Osteocyte (in vitro differentiated cells): ENCODE data around the gene PRKN. TPM values are rescaled to one million over a fixed set of nuclear protein-coding genes. Genes with fewer than 3 reads are reported as not detected.

Experiments
- DNase-seq: peaks from one replicate; pipeline ENCODE4 v3.0.0; 2021; ENCODE audit warnings: mixed read lengths; ENCODE audit not compliant: unreplicated experiment; ENCODE audit errors: extremely low spot score
- H3K27ac Mint-ChIP-seq: one replicate; pipeline ENCODE4 v1.8.0; 2021; ENCODE audit warnings: mild to moderate bottlenecking, mixed read lengths; ENCODE audit not compliant: unreplicated experiment
- H3K27me3 Mint-ChIP-seq: one replicate; pipeline ENCODE4 v1.8.0; 2021; ENCODE audit warnings: mixed read lengths; ENCODE audit not compliant: unreplicated experiment
- H3K36me3 Mint-ChIP-seq: one replicate; pipeline ENCODE4 v1.8.0; 2021; ENCODE audit warnings: mixed read lengths; ENCODE audit not compliant: unreplicated experiment
- H3K4me1 Mint-ChIP-seq: one replicate; pipeline ENCODE4 v1.8.0; 2021; ENCODE audit warnings: mixed read lengths; ENCODE audit not compliant: unreplicated experiment
- H3K4me3 Mint-ChIP-seq: one replicate; pipeline ENCODE4 v1.8.0; 2021; ENCODE audit warnings: mild to moderate bottlenecking, moderate library complexity, mixed read lengths; ENCODE audit not compliant: unreplicated experiment
- H3K9me3 Mint-ChIP-seq: one replicate; pipeline ENCODE4 v1.8.0; 2021; ENCODE audit warnings: mixed read lengths; ENCODE audit not compliant: unreplicated experiment
- total RNA-seq: library from RNA; stranded (reverse); gene quantifications from 2 replicates; pipeline ENCODE4 v1.2.1, GENCODE V29; 2021
- TF ChIP-seq, protein P1 (sequence below): fragments of 200-600 bp; sonication (generic); IDR thresholded peaks from 2 replicates; pipeline ENCODE4 v1.5.0; 2021; ENCODE audit warnings: antibody characterized with exemption, mild to moderate bottlenecking, moderate library complexity

Gene PRKN
- total RNA-seq, 1 donor from 2014 or later: 13.4 TPM

DNA sequence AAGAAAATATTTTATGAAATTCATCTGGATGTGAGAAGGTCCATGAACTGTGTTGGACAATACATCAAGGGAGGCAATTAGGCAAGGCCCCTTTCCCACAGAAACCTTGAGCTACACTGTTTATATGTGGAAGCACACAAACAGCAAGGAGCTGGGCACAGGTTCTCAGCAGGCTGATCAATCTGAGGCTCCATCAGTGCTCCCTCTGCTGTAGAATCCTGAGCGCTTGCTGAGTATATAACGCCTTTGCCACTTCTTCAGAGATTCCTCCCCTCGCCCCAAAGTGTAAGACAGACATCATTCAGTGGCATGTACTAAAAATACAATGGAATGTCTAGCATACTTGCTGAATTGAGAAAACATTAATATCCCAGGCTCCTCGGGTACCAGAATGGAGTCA, 146.9 kb downstream of the PRKN start:
- DNase-seq: no peak
- H3K27me3 Mint-ChIP-seq: no peaks in the 10 kb centered on the region
- no peaks in the 10 kb centered on the region for H3K9me3 Mint-ChIP-seq
- peaks cover 30% of the 10 kb centered on the region for H3K4me1 Mint-ChIP-seq
- no peak overlapping the region for H3K27ac Mint-ChIP-seq
- no peaks in the 10 kb centered on the region for H3K36me3 Mint-ChIP-seq
- TF ChIP-seq, protein P1, sequence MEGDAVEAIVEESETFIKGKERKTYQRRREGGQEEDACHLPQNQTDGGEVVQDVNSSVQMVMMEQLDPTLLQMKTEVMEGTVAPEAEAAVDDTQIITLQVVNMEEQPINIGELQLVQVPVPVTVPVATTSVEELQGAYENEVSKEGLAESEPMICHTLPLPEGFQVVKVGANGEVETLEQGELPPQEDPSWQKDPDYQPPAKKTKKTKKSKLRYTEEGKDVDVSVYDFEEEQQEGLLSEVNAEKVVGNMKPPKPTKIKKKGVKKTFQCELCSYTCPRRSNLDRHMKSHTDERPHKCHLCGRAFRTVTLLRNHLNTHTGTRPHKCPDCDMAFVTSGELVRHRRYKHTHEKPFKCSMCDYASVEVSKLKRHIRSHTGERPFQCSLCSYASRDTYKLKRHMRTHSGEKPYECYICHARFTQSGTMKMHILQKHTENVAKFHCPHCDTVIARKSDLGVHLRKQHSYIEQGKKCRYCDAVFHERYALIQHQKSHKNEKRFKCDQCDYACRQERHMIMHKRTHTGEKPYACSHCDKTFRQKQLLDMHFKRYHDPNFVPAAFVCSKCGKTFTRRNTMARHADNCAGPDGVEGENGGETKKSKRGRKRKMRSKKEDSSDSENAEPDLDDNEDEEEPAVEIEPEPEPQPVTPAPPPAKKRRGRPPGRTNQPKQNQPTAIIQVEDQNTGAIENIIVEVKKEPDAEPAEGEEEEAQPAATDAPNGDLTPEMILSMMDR: no peak
- no peak overlapping the region for H3K4me3 Mint-ChIP-seq

DNA sequence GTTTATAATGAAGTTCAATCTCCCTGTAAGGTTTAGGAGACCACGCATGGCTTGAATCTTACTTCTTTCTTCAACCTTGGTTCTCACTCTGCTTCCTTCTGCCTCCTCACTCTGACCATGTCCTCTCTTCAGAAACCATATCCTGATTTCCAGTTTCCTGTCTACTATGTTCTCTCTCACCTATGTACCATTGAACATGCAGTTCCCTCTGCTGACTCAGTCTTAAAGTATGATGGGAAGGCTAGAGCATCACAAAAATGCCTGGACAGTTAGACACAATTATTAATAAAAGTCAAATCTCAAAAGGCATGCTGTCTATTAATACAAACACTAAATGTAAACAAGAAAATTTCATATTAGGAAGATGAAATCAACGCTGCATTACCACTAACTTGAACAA, 151.6 kb downstream of the PRKN start:
- Mint-ChIP-seq H3K36me3 (no peaks in the 10 kb centered on the region), H3K9me3 (no peaks in the 10 kb centered on the region), H3K4me1 (peaks cover 25% of the 10 kb centered on the region), H3K27me3 (no peaks in the 10 kb centered on the region), H3K4me3 (no peak overlapping the region), H3K27ac (no peak overlapping the region)
- DNase-seq: no peak
- TF ChIP-seq, protein P1: no peak

DNA sequence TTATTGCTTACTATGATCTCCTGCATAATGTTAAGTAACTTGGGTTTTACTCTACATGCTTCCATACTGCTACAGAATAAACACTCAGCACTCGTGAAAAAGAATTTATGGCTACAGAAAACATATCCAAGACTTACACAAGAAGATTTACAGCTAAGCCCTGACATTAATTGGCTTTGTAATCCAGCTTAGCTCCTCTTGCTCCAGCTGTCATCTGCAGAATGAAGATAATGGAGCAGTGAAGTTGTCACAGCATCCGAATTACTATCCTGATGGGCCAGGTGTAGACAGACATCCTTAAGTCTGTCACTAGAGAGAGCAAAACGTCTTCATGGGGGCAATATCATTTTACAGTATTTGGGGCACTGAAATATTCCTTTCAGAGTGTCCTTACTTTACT, 155.3 kb downstream of the PRKN start:
- no peak for DNase-seq
- Mint-ChIP-seq H3K27me3 (no peaks in the 10 kb centered on the region), H3K27ac (no peak overlapping the region), H3K9me3 (peaks cover 15% of the 10 kb centered on the region), H3K4me3 (no peak overlapping the region), H3K4me1 (peaks cover 17% of the 10 kb centered on the region), H3K36me3 (peaks cover 17% of the 10 kb centered on the region)
- TF ChIP-seq, protein P1: no peak

DNA sequence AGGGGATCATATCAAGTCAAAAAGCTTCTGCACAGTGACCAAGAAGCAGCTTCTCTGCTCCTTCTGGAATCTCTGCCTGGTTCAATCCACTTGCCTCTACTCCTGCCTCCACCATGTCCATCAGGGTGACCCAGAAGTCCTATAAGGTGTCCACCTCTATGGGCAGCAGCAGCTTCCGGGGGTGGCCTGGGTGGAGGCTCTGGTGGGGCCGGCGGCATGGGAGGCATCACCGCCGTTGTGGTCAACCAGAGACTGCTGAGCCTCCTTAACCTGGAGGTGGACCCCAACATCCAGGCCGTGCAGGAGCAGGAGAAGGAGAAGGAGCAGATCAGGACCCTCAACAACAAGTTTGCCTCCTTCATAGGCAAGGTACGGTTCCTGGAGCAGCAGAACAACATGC, 159.3 kb downstream of the PRKN start:
- Mint-ChIP-seq H3K27ac (no peak overlapping the region), H3K9me3 (peaks cover 50% of the 10 kb centered on the region), H3K36me3 (peaks cover 37% of the 10 kb centered on the region), H3K4me3 (no peak overlapping the region), H3K4me1 (peaks cover 8% of the 10 kb centered on the region), H3K27me3 (peaks cover 1% of the 10 kb centered on the region)
- DNase-seq: no peak
- TF ChIP-seq, protein P1: no peak

DNA sequence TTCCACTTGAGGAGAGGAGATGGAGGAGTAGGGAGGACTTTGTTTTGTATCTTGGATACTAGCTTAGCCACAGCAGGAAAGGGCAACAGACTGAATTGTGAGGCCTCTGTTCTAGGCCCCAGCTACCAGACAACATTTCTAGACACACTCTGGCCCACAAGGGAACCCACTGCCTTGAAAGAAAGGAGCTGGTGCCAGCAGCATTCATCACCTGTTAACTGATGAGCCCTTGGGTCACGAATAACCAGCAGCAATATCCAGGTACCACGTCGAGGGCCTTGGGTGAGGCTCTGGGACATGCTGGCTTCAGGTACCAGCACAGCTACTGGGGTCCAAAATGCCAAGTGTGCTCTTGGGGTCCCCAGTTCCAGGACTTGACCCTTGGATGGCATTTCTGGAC, 165.5 kb downstream of the PRKN start:
- no peak for DNase-seq
- Mint-ChIP-seq H3K36me3 (peaks cover 19% of the 10 kb centered on the region), H3K27me3 (peaks cover 1% of the 10 kb centered on the region), H3K9me3 (peaks cover 34% of the 10 kb centered on the region), H3K4me3 (no peak overlapping the region), H3K4me1 (no peaks in the 10 kb centered on the region), H3K27ac (no peak overlapping the region)
- TF ChIP-seq, protein P1: no peak
